Brain microvascular endothelial cell (primary cell): Measurements from ENCODE around the gene DNMT3A.

ENCODE experiments used
- DNase-seq: peaks from one replicate; pipeline ENCODE4 v3.0.0-alpha.2; 2020
- H3K27ac ChIP-seq: fragments of 250-450 bp; sonication (Bioruptor Pico); 2 replicates; pipeline ENCODE4 v1.5.1; 2020; ENCODE audit warnings: mild to moderate bottlenecking, moderate library complexity
- H3K27me3 ChIP-seq: fragments of 250-450 bp; sonication (Bioruptor Pico); replicated peaks from 2 replicates; pipeline ENCODE4 v1.5.1; 2020; ENCODE audit warnings: mild to moderate bottlenecking
- H3K36me3 ChIP-seq: fragments of 250-450 bp; sonication (Bioruptor Pico); replicated peaks from 2 replicates; pipeline ENCODE4 v1.5.1; 2020; ENCODE audit warnings: mild to moderate bottlenecking
- H3K4me3 ChIP-seq: 2 replicates; pipeline ENCODE4 v1.5.1; 2011; ENCODE audit warnings: low read depth, mild to moderate bottlenecking, control low read depth, low read length, moderate library complexity
- CTCF ChIP-seq: IDR thresholded peaks from 2 replicates; pipeline ENCODE4 v1.5.1; 2011; ENCODE audit warnings: low read depth, mild to moderate bottlenecking, moderate library complexity, low read length, control low read depth, inconsistent platforms; ENCODE audit errors: missing control alignments
- in situ Hi-C: cut with HindIII; loops from 2 replicates; pipeline ENCODE4 v1.10.0; 2017; ENCODE audit warnings: low sequenced_read_pairs, low pct_ligation_motif_present

The DNMT3A gene

GRCh38 chr2:25347205-25347815 lies 5.6 kb upstream of the DNMT3A start:
- in situ Hi-C loops, result no loop called here
- H3K27me3 ChIP-seq, result no peaks in the 10 kb centered on the region
- TF ChIP-seq CTCF, result no peak
- H3K36me3 ChIP-seq, result no peaks in the 10 kb centered on the region
- no peak overlapping the region for H3K4me3 ChIP-seq
- H3K27ac ChIP-seq, result no peak overlapping the region
- peak; percentile 7 for DNase-seq

DNA sequence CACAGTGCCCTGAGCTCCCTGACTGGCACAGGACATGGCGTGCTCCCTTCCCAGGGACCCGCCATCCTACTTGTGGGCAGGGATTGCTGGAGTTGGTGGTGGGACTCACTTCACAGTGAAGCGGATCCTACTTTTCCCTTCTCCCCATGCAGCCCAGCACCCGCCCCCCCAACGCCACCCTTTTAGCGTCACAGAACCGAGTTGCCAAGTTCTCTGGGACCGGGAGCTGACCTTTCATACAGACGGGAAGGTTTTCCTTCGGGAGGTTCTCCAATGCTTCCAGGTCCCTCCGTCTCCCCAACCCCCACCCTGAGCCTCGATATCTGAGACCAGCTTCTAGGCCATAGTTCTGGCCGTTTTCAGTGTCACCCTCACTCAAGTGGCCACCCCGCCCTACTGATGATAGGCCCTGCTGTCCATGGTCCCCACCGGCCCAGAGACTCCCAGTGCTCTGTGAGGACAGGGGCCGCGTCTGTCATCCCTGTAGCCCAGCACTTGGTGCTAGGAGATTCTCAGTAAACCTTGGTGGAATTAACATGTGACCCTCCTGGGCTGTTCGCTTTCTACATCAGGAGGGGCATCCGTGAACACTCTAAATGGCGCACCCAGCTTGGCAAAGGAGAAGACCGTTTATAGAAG lies 1.6 kb upstream of the DNMT3A start:
- in situ Hi-C loops, result no loop called here
- no peak for TF ChIP-seq CTCF
- Histone ChIP-seq H3K4me3 (no peak overlapping the region), H3K36me3 (no peaks in the 10 kb centered on the region), H3K27me3 (no peaks in the 10 kb centered on the region), H3K27ac (no peak overlapping the region)
- DNase-seq, result no peak

GRCh38 chr2:25342372-25343186 lies 854 bp upstream of the DNMT3A start:
- Histone ChIP-seq H3K27ac (no peak overlapping the region), H3K36me3 (no peaks in the 10 kb centered on the region), H3K27me3 (no peaks in the 10 kb centered on the region), H3K4me3 (peak overlapping the region; percentile 53)
- peak; percentile 83 for TF ChIP-seq CTCF
- in situ Hi-C loops, result no loop called here
- DNase-seq, result peak; percentile 51

GRCh38 chr2:25341011-25341727 lies 556 bp downstream of the DNMT3A start:
- no peak for TF ChIP-seq CTCF
- in situ Hi-C loops, result no loop called here
- no peaks in the 10 kb centered on the region for H3K36me3 ChIP-seq
- DNase-seq, result no peak
- no peaks in the 10 kb centered on the region for H3K27me3 ChIP-seq
- no peak overlapping the region for H3K27ac ChIP-seq
- peak overlapping the region; percentile 58 for H3K4me3 ChIP-seq

DNA sequence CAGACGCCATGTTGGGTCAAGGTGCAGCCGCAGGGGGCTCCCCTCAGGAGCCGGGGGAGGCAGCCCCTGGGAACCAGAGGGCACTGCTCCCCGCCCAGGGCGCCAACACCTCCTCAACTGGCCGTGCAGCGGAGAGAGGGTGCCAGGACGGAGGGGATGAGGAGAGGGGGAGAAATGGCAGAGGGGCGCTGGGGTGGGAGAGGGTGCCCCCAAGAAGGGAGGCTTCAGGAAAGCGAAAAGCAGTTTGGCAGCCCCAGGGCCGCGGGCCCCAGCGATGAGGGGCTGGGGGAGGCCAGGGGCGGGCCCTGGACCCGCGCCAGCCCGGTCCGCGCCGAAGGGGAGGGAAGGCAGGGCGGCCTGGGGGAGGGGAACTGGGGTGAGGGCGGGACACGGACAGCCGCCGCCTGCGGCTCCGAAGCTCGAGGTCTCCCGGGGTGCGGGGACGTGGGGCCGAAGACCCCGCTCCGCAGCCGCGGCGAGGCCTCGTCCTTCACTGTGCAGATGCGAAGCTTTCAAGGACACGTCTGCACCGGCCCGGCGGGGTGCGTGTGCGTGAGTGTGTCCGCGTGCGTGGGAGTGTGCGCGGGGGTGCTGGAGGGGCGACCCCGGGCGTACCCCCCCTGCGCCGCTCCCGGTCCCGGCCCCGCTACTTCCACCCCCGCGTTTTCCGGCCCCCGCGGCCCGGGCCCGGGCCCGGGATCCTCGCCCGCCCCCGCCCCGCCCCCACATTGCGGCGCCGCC lies 1.4 kb downstream of the DNMT3A start:
- in situ Hi-C loops, result no loop called here
- no peaks in the 10 kb centered on the region for H3K36me3 ChIP-seq
- H3K27me3 ChIP-seq, result no peaks in the 10 kb centered on the region
- no peak for TF ChIP-seq CTCF
- H3K4me3 ChIP-seq, result peak overlapping the region; percentile 58
- no peak overlapping the region for H3K27ac ChIP-seq
- no peak for DNase-seq
